HG03095 (cell line): ENCODE measurements around the gene SBF2.
"Not testable (repeated sequence)": the region's sequence is repeated elsewhere in the genome, so short reads cannot be mapped to it uniquely, and the experiment has no call there.

ENCODE experiments used
- ATAC-seq: cut with Tn5 transposase; IDR thresholded peaks from one replicate; pipeline ENCODE4 v1.9.1; 2021; ENCODE audit warnings: moderate library complexity; ENCODE audit not compliant: unreplicated experiment

Gene SBF2

DNA sequence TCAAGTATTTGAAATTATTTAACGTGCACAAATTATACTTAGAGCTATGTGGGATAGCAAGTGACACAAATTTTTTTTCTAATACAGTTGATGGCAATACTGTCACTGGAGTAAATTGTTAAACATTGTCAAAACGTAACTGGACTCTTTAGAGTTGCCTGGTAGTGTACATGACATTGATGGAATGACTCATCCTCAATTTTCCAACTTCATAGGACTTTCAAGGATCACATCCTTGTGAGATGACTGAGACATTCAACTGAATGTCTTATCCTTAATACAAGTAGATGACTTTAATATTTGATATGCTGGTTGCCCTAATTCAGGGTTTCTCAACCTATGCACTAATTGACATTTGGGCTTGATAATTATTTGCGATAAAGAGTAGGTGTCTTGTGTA is 320.1 kb downstream of the SBF2 start:
- no peak for ATAC-seq

DNA sequence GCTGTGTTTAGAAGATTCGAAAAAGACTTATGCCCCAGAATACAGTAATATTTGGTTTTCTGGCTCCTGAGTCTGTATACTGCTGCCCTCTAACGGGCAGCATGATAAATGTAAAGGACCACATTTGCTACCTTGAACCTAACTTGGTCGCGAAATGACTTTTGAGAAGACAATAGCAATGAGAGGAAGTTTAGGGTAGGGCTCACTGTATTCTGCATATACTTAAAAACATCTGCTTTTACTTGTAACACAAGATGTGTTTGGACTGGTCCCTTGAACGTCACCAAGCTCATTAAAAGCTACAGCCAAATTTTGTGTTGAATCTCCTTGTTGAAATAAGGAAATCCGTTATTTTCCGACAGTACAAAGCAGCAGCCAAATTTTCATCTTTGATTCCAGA is 321.0 kb downstream of the SBF2 start:
- ATAC-seq, result no peak

DNA sequence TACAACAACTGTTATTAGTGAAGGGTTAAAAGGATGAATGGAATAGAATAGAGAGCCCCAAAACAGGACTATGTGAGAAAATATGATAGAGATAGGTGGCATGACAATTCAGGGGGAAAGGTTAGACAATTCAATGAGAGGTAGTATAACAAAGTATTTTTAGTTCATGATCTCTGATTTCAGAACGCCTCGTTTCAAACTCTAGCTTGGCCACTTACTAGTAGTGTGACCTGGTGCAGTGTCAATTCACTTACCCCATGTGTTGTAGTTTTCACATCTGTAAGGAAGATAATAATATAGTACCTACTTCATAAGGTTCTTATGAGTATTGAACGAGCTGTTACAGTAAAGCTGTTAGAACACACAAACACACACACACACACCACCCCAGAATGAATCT is 322.1 kb downstream of the SBF2 start:
- ATAC-seq, result no peak

DNA sequence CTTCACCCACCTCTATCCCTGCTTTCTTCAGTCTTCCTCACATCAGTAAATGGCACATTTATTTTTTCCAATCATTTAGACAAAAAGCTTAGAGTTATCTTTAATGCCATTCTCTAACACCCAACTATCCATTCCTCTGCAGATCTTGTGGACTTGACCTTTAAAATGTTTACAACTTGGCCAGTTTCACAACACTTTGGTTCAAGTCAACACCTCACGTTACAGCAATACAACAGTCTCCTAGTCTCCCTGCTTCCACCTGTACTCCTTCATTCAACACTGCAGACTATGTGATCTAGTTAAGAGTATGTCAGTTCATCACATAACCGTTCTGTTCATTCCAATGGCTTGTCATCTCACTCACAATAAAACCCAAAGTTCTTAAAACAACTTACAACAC is 325.0 kb downstream of the SBF2 start:
- ATAC-seq, result no peak

DNA sequence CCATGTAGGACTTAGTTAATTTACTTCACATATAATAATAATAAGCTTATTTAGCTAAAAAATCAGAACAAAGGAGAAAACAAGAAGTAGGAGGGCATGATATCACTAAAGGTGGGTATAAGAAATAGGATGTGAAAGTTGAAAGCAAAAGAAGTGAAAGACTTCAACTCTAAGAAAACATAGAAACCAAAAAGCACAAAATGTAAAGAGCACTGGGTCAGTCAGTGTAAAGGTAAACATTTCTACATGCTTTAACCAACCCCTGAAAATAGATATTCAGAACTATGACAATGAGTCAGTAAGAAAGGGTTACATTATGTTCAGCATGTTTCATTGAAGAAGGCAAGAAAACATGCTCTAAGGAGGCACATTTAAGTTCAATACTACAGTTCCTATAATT is 331.3 kb downstream of the SBF2 start:
- peak; percentile 95 for ATAC-seq

DNA sequence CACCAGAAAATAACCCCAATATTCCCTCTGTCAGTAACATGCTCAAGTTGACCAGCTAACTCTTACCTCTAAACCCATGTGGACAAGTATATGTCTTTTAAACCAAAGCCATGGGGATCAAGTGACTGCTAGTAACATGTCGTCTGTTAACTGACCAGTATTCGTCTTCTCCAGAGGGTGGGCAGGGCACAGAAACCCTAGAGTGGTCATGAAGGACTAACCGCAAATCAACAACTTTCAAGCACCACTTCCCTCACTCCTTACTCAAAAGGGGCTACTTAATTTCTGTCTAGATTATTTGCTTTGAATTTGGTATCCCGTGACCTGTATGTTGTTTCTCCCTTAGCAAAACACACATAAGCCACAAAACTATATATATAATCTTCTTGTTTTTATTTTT is 336.9 kb downstream of the SBF2 start:
- no peak for ATAC-seq

DNA sequence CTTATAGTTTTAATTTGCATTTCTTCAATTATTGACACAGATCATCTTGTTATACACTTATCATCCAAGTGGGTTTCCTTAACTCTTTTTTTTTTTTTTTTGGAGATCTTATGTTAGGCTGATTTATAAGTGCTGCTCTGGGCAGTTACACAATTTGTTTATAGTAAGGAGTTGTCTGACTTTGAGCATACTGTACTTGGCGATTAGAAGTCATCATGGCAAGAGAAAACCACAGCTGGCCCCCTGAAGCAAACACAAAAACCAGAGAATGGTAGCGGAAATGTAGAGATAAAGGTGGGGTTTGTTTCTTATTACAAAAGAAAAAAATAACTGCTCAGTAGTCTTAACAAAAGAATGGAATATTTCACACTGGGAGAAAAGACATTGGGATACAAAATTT is 337.5 kb downstream of the SBF2 start:
- no peak for ATAC-seq

DNA sequence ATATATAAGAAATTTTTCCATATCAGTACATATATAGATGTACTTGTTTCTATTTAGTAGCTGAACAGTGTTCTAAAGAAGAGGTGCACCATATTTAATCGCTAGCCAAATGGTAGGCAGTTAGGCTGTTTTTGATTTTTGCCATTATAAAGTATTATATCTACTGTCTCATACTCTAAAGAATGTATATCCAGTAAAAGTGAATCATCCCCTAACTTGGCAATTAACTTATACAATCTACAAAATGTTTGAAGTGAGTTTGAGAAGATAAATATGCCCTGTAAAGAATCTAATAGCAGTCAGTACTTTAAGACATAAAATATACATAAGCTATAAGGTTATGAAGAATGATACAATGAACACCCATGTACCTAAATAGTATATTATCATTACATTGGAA is 338.6 kb downstream of the SBF2 start:
- ATAC-seq, result no peak

DNA sequence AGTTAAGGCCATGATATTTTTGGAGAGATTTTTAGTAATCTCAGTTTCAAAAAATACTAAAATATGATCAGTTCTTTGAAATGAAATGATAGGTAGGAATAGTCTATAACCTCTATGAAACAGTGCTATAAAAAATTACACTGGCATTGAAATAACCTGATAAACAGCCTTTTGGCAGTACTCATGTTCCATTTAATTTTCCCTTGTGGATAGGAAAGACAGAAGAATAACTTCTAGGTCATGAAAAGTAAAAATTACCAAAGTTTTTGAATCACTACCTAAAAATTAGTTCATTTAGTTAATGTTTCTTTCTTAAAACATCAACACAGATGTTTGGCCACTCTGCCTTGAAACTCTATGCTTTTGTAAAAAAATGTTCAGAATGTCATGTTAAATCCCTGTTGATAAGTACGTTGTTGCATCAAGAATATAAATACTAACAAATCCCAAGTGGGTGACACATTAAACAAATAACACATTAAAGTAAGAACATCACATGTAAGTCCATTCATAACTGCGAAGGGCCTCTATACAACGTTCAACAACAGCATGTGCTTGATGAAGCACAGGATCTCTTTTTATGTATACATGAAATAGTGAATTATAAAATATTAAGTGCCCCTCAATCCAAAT is 339.9 kb downstream of the SBF2 start:
- ATAC-seq, result no peak

DNA sequence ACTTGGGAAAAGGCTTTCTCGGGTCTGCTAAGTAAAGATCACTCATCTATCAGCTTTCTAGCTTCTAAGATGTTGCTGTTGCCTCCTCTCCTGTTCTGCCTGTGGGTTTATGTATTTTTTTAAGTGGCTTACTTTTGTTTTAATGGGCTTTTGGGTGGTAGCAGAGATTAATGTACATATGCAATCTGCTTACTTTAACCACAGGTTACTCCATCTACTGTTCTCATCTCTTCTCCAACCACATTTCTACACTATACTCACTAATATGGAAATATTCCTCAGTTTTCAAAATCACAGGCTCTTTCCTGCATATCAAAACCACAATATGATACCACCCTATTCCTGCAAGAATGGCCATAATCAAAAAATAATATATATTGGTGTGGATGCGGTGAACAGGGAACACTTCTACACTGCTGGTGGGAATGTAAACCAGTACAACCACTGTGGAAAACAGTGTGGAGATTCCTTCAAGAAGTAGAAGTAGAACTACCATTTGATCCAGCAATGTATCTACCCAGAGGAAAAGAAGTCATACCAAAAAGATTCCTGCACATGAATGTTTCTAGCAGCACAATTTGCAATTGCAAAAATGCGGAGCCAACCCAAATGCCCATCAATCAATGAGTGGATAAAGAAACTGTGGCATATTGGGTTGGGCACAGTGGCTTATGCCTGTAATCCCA is 341.4 kb downstream of the SBF2 start:
- no peak for ATAC-seq

DNA sequence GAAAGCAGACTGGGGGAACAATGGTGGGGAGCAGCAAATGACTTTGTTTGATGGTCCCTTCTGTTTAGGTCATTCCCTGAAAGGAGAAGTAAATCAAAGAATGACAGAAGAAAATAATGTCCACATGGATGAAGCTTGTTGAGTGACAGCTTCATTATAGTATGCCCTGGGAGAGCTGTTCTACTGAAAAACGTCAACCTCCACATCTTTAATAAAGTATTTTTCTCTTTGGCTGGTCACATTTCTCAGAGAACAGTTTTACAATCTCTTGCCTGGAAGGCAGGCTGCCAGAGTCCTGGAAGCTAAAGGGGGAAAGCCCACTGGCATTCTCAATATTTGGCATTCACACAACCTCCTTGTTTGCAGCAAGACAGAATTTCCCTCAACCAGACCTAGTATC is 342.2 kb downstream of the SBF2 start:
- ATAC-seq, result no peak

DNA sequence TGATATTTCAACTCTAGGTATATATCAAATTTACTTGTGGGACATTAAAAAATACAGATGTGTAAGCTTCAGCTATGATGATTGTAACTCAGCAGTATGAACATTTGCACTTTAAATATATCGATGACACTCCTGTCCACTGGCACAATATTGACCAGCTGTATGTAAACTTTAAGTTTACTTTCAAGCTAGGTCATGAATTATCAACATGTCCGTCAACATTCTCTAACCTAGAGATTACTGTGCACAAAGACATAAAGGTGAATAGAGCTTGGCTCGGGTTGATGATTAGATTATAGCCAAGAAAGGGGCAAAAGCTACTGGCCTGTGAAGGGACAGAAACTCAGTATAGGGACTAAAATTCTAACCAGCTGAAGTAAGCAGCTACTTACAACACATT is 343.6 kb downstream of the SBF2 start:
- ATAC-seq, result no peak

DNA sequence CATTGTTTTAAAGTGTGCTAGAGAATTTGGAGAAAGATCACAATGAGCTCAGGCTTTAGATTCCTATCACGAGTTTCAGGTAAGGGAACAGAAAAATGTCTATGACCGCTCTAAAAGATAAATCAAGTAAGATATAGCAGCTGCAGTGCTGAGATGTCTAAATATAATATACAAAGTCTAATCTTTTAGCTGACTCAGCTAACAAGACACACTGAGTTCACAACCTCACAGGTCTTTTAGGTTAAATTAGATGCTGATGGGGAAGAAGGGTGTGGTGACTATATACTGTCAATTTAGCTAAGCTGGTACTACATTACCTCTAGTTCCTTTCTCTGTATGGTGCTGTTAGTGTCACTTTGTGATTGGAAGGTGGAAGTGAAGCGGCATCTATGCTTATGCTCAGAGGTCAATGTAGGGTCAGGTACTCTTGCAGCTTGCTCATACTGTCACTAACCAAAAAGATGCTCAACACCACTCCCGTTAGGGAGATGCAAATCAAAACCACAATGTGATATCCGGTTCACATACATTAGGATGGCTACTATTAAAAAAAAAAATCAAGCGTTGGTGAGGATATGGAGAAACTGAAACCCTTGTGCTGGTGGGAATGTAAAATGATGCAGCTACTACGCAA is 346.7 kb downstream of the SBF2 start:
- no peak for ATAC-seq

DNA sequence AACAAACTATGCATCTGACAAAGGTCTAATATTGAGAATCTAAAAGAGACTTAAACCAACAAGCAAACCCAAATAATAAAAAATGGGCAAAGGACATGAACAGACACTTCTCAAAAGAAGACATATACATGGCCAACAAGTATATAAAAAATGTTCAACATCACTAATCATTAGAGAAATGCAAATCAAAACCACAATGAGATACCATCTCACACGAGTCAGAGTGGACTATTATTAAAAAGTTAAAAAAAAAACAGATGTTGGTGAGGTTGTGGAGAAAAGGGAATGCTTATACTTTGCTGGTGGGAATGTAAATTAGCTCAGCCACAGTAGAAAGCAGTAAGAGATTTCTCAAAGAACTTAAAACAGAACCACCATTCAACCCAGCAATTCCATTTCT is 348.3 kb downstream of the SBF2 start:
- ATAC-seq, result not testable (repeated sequence)

DNA sequence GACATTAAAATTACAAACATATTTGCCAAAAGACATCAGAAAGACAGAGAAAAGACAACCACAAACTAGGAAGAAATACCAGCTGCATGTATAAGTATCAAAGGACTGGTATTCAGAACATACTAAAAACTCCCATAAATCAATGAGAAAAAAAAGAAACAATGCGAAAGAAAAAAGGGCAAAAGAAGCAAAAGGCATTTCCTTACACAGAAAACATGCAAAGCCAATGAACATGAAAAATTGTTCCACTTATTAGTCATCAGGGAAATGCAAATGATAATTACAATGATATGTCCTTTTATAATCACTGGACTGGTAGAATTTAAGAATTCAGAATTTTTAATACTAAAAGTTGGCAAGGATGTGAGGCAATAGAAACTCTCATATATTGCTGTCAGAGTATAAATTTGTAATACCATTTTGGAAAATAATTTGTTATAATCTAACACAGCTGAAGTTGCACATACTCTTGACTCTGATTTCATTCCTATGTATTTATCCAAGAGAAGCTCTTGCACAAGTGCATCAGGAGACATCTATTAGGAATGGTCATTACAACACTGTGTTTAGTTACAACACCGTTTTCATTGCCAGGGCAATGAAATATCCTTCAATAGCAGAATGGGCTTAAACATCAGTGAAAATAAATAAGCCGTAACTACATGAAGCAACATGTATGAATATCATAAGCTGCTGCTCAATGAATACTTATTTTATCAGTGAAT is 350.5 kb downstream of the SBF2 start:
- ATAC-seq, result no peak

DNA sequence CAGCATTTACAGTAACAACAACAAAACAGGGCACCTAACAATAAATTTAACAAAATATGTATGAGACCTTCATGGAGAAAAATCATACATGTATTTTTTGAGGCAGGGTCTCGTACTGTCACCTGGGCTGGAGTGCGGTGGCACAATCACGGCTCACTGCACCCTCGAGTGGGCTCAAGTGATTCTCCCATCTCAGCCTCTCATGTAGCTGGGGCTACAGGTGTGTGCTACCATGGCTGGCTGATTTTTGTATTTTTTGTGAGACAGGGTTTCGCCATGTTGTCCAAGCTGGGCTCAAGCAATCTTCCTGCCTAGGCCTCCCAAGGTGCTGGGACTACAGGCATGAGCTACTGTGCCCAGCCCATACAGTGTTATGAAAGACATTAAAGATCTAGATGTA is 352.0 kb downstream of the SBF2 start:
- no peak for ATAC-seq

DNA sequence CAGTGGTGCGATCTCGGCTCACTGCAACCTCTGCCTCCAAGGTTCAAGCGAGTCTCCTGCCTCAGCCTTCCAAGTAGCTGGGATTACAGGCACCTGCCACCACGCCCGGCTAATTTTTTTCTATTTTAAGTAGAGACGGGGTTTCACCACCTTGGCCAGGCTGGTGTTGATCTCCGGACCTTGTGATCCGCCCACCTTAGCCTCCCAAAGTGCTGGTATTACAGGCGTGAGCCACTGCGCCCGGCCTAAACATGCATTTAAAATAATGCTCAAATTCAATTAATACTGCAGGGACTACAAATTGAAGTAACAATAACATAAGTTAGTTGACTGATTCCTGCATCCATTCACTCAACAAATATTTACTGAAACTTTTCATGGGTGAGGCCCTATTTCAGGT is 354.9 kb downstream of the SBF2 start:
- not testable (repeated sequence) for ATAC-seq

DNA sequence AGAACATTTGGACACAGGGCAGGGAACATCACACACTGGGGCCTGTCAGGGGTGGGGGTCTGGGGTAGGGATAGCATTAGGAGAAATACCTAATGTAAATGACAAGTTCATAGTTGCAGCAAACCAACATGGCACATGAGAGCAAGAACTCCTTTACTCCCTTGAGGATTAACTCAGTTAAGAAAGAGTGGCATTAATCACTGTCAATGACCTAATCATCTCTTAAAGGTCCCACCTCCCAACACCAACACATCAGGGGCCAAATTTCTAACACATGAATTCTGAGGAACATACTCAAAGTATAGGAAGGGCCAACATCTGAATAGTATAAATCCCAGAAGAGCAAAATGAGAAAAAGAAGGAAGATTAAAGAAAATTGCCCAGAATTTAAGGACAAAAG is 357.3 kb downstream of the SBF2 start:
- no peak for ATAC-seq

DNA sequence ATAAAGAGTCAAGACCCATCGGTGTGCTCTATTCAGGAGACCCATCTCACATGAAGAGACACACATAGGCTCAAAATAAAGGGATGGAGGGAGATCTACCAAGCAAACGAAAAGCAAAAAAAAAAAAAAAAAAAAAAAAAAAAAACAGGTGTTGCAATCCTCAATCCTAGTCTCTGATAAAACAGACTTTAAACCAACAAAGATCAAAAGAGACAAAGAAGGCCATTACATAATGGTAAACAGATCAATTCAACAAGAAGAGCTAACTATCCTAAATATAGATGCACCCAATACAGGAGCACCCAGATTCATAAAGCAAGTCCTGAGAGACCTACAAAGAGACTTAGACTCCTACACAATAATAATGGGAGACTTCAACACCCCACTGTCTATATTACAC is 361.2 kb downstream of the SBF2 start:
- ATAC-seq, result not testable (repeated sequence)

DNA sequence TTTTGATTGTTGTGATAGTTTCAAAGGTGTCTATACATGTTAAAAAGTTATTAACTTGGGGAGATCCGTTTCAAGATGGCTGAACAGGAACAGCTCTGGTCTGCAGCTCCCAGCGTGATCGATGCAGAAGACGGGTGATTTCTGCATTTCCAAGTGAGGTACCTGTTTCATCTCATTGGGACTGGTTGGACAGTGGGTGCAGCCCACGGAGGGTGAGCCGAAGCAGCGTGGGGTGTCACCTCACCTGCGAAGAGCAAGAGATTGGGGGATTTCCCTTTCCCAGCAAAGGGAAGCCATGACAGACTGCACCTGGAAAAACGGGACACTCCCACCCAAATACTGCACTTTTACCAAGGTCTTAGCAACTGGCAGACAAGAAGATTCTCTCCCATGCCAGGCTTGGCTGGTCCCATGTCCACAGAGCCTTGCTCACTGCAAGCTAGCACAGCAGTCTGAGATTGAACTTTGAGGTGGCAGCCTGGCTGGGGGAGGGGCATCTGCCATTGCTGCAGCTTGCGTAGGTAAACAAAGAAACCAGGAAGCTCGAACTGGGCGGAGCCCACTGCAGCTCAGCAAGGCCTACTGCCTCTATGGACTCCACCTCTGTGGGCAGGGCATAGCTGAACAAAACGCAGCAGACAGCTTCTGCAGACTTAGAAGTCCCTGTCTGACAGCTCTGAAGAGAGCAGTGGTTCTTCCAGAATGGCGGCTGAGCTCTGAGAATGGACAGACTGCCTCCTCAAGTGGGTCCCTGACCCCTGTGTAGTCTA is 363.3 kb downstream of the SBF2 start:
- not testable (repeated sequence) for ATAC-seq

DNA sequence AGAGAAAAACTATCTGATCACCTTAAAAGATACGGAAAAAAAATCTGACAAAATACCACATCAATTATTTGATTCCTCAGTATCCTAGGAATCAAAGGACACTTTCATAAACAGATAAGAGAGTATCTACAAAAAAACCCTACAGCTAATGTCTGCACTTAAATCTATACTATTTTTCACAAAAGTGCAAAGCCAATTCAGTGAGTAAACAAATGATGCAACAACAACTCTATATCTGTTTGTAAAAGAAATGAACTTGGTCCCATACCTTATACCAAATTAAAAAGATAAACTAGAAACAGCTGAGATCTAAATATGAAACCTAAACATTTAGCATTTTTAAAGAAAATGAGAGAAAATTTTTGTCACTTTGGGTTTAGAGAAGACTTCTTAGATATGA is 366.3 kb downstream of the SBF2 start:
- ATAC-seq, result no peak
